Ovary (tissue), 3 donors: ENCODE measurements around the gene SLC9A9.

Experiments used
- CTCF ChIP-seq, 3 donors: fragments of 450-650 bp in 2 of 3; fragments of 200-600 bp in 1 of 3; IDR thresholded peaks; one replicate each; pipeline versions ENCODE4 v1.5.1 to v1.8.0; 2016 to 2022; ENCODE audit warnings: antibody characterized with exemption in 3 of 3, mild to moderate bottlenecking in 1 of 3
- EP300 ChIP-seq: sonication (generic); formaldehyde crosslinking; IDR thresholded peaks from one replicate; pipeline ENCODE4 v1.6.1; 2017; ENCODE audit warnings: antibody characterized with exemption
- POLR2A ChIP-seq: fragments of 450-650 bp; IDR thresholded peaks from one replicate; pipeline ENCODE4 v1.6.1; 2017; ENCODE audit warnings: antibody characterized with exemption, mild to moderate bottlenecking, moderate library complexity
- donor health status: DM: no; HTN: no; CAD: no.

DNA sequence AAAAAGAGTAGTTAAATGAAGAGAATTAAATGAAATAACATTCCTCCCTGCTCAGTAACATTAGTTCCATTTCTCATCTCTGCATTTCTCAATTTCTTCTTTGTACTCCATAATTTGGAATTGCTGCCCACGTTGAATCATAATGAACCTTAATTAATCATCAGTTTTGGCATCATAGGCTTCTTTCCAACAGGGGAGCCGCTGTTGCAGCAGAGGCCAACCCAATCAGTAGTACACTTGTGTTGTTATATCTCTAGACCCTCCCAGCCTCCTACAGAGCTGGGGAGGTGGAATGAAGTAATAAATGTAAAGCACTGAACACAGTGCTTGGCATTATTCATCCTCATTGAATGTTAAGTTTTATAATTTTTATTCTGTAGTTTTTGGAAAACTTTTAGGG is 488.0 kb downstream of the SLC9A9 start:
- TF ChIP-seq CTCF (IDR thresholded peaks at IDR 0.05) (no peak), POLR2A (no peak), EP300 (no peak)
